Measurements from ENCODE around the gene PDZRN3. TPM values are rescaled to one million over a fixed set of nuclear protein-coding genes. Genes with fewer than 3 reads are reported as not detected.

PDZRN3 gene
- total and polyA plus RNA-seq, 2 experiments from 2014 or later, result 22.3 to 35.6 TPM

DNA sequence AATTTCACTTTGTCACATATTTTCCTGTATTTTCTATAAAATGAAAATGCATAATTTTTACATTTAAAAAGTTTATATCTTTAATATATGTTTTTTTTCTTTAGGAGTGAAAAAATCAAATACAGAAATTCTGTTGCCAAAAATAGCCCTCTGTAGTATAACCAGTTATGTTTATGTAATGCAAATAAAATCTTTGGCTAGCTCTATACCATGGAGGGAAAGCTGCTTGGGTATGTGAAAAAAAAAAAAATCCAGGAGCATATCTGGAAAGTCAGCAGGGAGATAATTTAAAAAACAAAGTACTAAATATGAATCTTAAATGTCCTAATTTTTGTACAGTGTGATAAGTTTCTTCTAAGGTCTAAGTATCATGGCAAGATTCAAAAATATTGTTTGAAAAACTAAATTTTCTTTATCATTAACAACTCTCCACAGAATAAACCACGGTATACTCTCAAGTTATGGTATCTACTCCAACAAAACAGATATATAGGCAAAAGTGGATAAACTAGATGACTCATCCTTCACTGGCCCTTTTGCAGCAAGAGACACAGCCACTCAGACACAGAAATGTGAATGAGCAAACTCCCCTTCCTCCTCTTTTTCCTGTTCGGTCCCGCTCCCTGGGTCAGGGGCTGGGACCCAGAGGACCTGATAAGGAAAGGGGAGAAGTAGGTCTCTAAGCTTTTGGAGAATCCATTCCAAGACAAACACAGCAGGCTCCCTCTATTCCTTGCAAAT, 66.6 kb downstream of the PDZRN3 start:
- H3K27ac ChIP-seq, result no peak overlapping the region
- no peaks in the 10 kb centered on the region for H3F3A ChIP-seq (ENCODE audit: insufficient read depth)
- in situ Hi-C loops (cut with MboI), result no loop called here
- no peaks in the 10 kb centered on the region for H3K27me3 ChIP-seq (replicated peaks; ENCODE audit: insufficient read depth)
- H3K9ac ChIP-seq, result no peak overlapping the region
- H3K36me3 ChIP-seq (ENCODE audit: low read depth), result no peaks in the 10 kb centered on the region
- DNase-seq, result peak; percentile 53
- H4K20me1 ChIP-seq (ENCODE audit: insufficient read depth), result no peaks in the 10 kb centered on the region
- peak overlapping the region; percentile 43 for H3K4me2 ChIP-seq (ENCODE audit: unreplicated experiment)
- no peak for TF ChIP-seq EZH2 (IDR thresholded peaks at IDR 0.05; ENCODE audit: insufficient read depth, poor library complexity, severe bottlenecking)
- TF ChIP-seq EZH2phosphoT487 (IDR thresholded peaks at IDR 0.05; ENCODE audit: insufficient read depth, low read depth), result no peak
- H3K9me3 ChIP-seq (ENCODE audit: low read depth), result no peaks in the 10 kb centered on the region
- no peaks in the 10 kb centered on the region for H3K9me2 ChIP-seq (ENCODE audit: insufficient read depth)
- 63 to 75% methylated on average over 3 of the region's 3 CpGs for WGBS, 2 experiments (ENCODE audit: low coverage in 1 of 2, low lambda C conversion rate in 2 of 2, missing lambda C conversion rate in 2 of 2)
- H3K4me1 ChIP-seq (ENCODE audit: insufficient read depth), result peaks cover 32% of the 10 kb centered on the region
- H2AFZ ChIP-seq, result no peak overlapping the region
- peaks cover 95% of the 10 kb centered on the region for H3K79me2 ChIP-seq (ENCODE audit: insufficient read depth)
- H3K4me3 ChIP-seq, result no peak overlapping the region

DNA sequence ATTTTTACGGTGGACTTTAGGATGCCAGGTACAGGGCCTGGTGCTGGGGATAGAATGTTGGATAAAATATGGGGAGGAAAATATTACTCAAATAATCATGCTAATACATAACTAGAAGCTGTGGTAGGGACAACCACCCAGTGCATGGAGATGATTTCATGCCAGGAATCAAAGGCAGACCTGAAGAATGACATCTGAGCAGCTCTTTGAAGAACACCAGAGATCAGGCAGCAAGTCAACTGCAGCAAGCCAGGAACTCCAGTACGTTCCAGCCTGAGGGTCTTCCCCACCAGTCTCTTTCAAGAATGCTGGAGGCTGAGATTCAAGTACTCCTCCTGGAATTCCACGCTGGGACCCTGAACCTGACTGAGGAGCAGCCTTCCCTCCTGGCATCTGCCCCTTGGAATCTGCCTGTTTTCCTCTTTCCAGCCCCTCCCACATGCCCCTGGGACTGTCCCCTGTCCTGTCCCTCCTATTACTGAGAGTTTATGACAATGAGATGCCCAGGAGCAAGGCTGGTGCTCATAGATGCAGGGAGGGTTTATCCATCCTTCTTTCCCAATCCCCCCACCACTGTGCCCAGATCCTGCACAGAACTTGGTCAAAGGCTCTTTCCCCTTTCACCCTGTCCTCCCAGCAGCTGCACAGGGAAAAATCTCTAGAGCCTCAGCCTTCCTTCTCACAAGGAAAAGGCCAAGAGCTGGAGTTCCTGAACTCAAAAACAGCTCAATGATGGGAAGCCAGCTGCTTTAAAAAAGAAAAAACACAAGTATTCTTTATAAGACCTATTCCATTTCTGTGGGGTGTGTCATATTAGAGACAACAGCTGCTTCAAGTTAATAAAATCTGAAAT, 68.0 kb downstream of the PDZRN3 start:
- H3K27ac ChIP-seq, result peak overlapping the region; percentile 26
- no peak overlapping the region for H3K4me3 ChIP-seq
- peak overlapping the region; percentile 47 for H3K4me2 ChIP-seq (ENCODE audit: unreplicated experiment)
- H3K9ac ChIP-seq, result no peak overlapping the region
- H3K36me3 ChIP-seq (ENCODE audit: low read depth), result no peaks in the 10 kb centered on the region
- H3K9me2 ChIP-seq (ENCODE audit: insufficient read depth), result no peaks in the 10 kb centered on the region
- H4K20me1 ChIP-seq (ENCODE audit: insufficient read depth), result no peaks in the 10 kb centered on the region
- in situ Hi-C loops (cut with MboI), result no loop called here
- H3K9me3 ChIP-seq (ENCODE audit: low read depth), result no peaks in the 10 kb centered on the region
- whole genome bisulfite sequencing, 2 experiments (ENCODE audit: low coverage in 1 of 2, low lambda C conversion rate in 2 of 2, missing lambda C conversion rate in 2 of 2), result 19 to 22% methylated on average over 3 of the region's 3 CpGs
- H3K27me3 ChIP-seq (replicated peaks; ENCODE audit: insufficient read depth), result no peaks in the 10 kb centered on the region
- no peak for TF ChIP-seq EZH2phosphoT487 (IDR thresholded peaks at IDR 0.05; ENCODE audit: insufficient read depth, low read depth)
- TF ChIP-seq EZH2 (IDR thresholded peaks at IDR 0.05; ENCODE audit: insufficient read depth, poor library complexity, severe bottlenecking), result no peak
- H2AFZ ChIP-seq, result no peak overlapping the region
- peaks cover 98% of the 10 kb centered on the region for H3K79me2 ChIP-seq (ENCODE audit: insufficient read depth)
- DNase-seq, result peak; percentile 56
- peaks cover 39% of the 10 kb centered on the region for H3K4me1 ChIP-seq (ENCODE audit: insufficient read depth)
- no peaks in the 10 kb centered on the region for H3F3A ChIP-seq (ENCODE audit: insufficient read depth)

DNA sequence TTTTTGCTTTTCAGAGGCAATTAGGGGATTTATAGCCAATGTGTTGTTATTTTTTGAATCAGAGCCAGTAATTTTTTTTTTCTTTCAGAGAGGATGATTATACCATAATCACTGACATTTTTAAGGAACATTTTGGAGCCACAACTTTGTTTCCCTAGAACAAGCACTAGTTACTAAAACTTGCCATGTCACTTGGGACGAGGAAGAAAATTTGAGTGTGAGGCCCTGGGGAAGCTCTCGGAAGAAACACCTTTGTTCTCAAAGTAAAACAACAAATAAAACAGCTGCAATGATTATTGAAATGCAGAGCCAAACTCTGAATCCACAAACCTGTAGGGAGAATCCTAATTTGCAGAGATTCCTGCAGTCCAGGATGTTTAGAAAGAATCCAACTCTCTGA, 69.7 kb downstream of the PDZRN3 start:
- H3K9ac ChIP-seq, result no peak overlapping the region

DNA sequence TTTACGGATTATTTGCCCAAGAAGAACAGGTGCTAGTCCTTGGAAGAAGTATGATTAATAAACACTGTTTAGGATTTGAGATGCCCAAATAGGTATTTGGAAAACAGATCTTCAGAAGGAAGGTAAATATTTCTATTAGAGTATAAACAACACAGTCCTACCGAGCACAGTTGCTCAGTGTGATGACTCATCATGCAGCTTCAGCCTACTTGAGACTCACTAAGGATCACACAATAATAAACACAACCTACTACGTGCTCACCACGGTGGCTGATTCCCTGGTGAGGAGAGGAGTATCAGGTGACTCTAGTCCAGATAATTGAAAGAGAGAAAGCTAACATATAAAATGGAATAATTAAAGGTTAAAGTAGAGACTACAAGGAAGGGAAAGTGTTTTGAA, 72.0 kb downstream of the PDZRN3 start:
- H3K9ac ChIP-seq, result no peak overlapping the region
- no peak overlapping the region for H3K4me2 ChIP-seq (ENCODE audit: unreplicated experiment)
- H3K36me3 ChIP-seq (ENCODE audit: low read depth), result no peaks in the 10 kb centered on the region
- in situ Hi-C loops (cut with MboI), result no loop called here
- H3F3A ChIP-seq (ENCODE audit: insufficient read depth), result peaks cover 21% of the 10 kb centered on the region
- peak; percentile 68 for DNase-seq
- peaks cover 94% of the 10 kb centered on the region for H3K79me2 ChIP-seq (ENCODE audit: insufficient read depth)
- H3K27me3 ChIP-seq (replicated peaks; ENCODE audit: insufficient read depth), result no peaks in the 10 kb centered on the region
- H3K4me3 ChIP-seq, result no peak overlapping the region
- H3K9me3 ChIP-seq (ENCODE audit: low read depth), result no peaks in the 10 kb centered on the region
- H3K9me2 ChIP-seq (ENCODE audit: insufficient read depth), result no peaks in the 10 kb centered on the region
- WGBS, 2 experiments (ENCODE audit: low coverage in 1 of 2, low lambda C conversion rate in 2 of 2, missing lambda C conversion rate in 2 of 2), result 39 to 46% methylated on average over 4 of the region's 4 CpGs
- H3K4me1 ChIP-seq (ENCODE audit: insufficient read depth), result peaks cover 47% of the 10 kb centered on the region
- H3K27ac ChIP-seq, result no peak overlapping the region
- H2AFZ ChIP-seq, result no peak overlapping the region
- H4K20me1 ChIP-seq (ENCODE audit: insufficient read depth), result no peaks in the 10 kb centered on the region
- TF ChIP-seq EZH2phosphoT487 (IDR thresholded peaks at IDR 0.05; ENCODE audit: insufficient read depth, low read depth) (no peak), EZH2 (IDR thresholded peaks at IDR 0.05; ENCODE audit: insufficient read depth, poor library complexity, severe bottlenecking) (no peak)

More for the DNA sequence above, 69.7 kb downstream of the PDZRN3 start:
- H3K9me3 ChIP-seq (ENCODE audit: low read depth), result no peaks in the 10 kb centered on the region
- H3K4me1 ChIP-seq (ENCODE audit: insufficient read depth), result peaks cover 39% of the 10 kb centered on the region
- H3K4me3 ChIP-seq, result no peak overlapping the region
- DNase-seq, result no peak
- in situ Hi-C loops (cut with MboI), result no loop called here
- H3F3A ChIP-seq (ENCODE audit: insufficient read depth), result no peaks in the 10 kb centered on the region
- peaks cover 98% of the 10 kb centered on the region for H3K79me2 ChIP-seq (ENCODE audit: insufficient read depth)
- H3K9me2 ChIP-seq (ENCODE audit: insufficient read depth), result no peaks in the 10 kb centered on the region
- no peaks in the 10 kb centered on the region for H4K20me1 ChIP-seq (ENCODE audit: insufficient read depth)
- H3K27me3 ChIP-seq (replicated peaks; ENCODE audit: insufficient read depth), result no peaks in the 10 kb centered on the region
- H3K4me2 ChIP-seq (ENCODE audit: unreplicated experiment), result peak overlapping the region; percentile 3
- no peak overlapping the region for H2AFZ ChIP-seq
- H3K36me3 ChIP-seq (ENCODE audit: low read depth), result no peaks in the 10 kb centered on the region
- 96 to 98% methylated on average over 2 of the region's 2 CpGs for WGBS, 2 experiments (ENCODE audit: low coverage in 1 of 2, low lambda C conversion rate in 2 of 2, missing lambda C conversion rate in 2 of 2)
- H3K27ac ChIP-seq, result no peak overlapping the region
- TF ChIP-seq EZH2phosphoT487 (IDR thresholded peaks at IDR 0.05; ENCODE audit: insufficient read depth, low read depth), result no peak
- TF ChIP-seq EZH2 (IDR thresholded peaks at IDR 0.05; ENCODE audit: insufficient read depth, poor library complexity, severe bottlenecking), result no peak
